GM11168 (cell line): ENCODE measurements around the gene ZBED5.

Experiments
- in situ Hi-C: fragments of 300-500 bp; cut with MboI; formaldehyde crosslinking; loops from one replicate; pipeline ENCODE4 v1.12.0; 2022; ENCODE audit warnings: low sequenced_read_pairs; ENCODE audit not compliant: unreplicated experiment

The ZBED5 gene

GRCh38 chr11:10881892-10882291, 24.0 kb upstream of the ZBED5 start:
- in situ Hi-C loops = no loop called here

- in situ Hi-C loops = no loop called here
Observed at GRCh38 chr11:10878408-10879214, 20.8 kb upstream of the ZBED5 start.

GRCh38 chr11:10876158-10876557, 18.3 kb upstream of the ZBED5 start:
- in situ Hi-C loops = no loop called here

GRCh38 chr11:10875430-10876021, 17.7 kb upstream of the ZBED5 start:
- in situ Hi-C loops = no loop called here

GRCh38 chr11:10872097-10872496, 14.2 kb upstream of the ZBED5 start:
- in situ Hi-C loops = no loop called here

- in situ Hi-C loops = no loop called here
Observed at GRCh38 chr11:10868352-10868751, 10.5 kb upstream of the ZBED5 start.

- in situ Hi-C loops = no loop called here
Observed at GRCh38 chr11:10866893-10867331, 9.1 kb upstream of the ZBED5 start.

GRCh38 chr11:10865837-10866270, 8.0 kb upstream of the ZBED5 start:
- in situ Hi-C loops = no loop called here

- in situ Hi-C loops = no loop called here
Observed at GRCh38 chr11:10864688-10865087, 6.8 kb upstream of the ZBED5 start.

- in situ Hi-C loops = no loop called here
Observed at GRCh38 chr11:10862446-10862845, 4.6 kb upstream of the ZBED5 start.

- in situ Hi-C loops = no loop called here
Observed at GRCh38 chr11:10861799-10862198, 3.9 kb upstream of the ZBED5 start.

- in situ Hi-C loops = no loop called here
Observed at GRCh38 chr11:10861047-10861446, 3.2 kb upstream of the ZBED5 start.

GRCh38 chr11:10858439-10859325, 829 bp upstream of the ZBED5 start:
- in situ Hi-C loops = no loop called here

GRCh38 chr11:10857459-10857708, 469 bp downstream of the ZBED5 start:
- in situ Hi-C loops = no loop called here

GRCh38 chr11:10856689-10857458, 979 bp downstream of the ZBED5 start:
- in situ Hi-C loops = no loop called here

GRCh38 chr11:10855295-10855694, 2.6 kb downstream of the ZBED5 start:
- in situ Hi-C loops = no loop called here

- in situ Hi-C loops = no loop called here
Observed at GRCh38 chr11:10847960-10848860, 9.6 kb downstream of the ZBED5 start.

- in situ Hi-C loops = no loop called here
Observed at GRCh38 chr11:10846660-10847059, 11.2 kb downstream of the ZBED5 start.

GRCh38 chr11:10845589-10845988, 12.3 kb downstream of the ZBED5 start:
- in situ Hi-C loops = no loop called here
